Non-pigmented ciliary epithelial cell (primary cell): Measurements from ENCODE around the gene DHFR2.
"Not testable (repeated sequence)": the region's sequence is repeated elsewhere in the genome, so short reads cannot be mapped to it uniquely, and the experiment has no call there.

ENCODE experiments used
- DNase-seq: peaks from one replicate; pipeline ENCODE4 v3.0.0-alpha.2; 2010; ENCODE audit warnings: low read depth

Gene DHFR2

GRCh38 chr3:94062513-94063404, at the start of gene DHFR2, which contains the start of gene NSUN3:
Gene DHFR2 (minus strand): TSS chr3:94062916. CDS start chr3:94061511, 1,405 bp downstream.
Gene NSUN3 (plus strand): TSS chr3:94063061. CDS start chr3:94063127, 66 bp downstream.
- DNase-seq, result peak; percentile 93

GRCh38 chr3:94110854-94111253, 48.1 kb upstream of the DHFR2 start:
- no peak for DNase-seq

GRCh38 chr3:94110232-94110631, 47.5 kb upstream of the DHFR2 start:
- not testable (repeated sequence) for DNase-seq

- DNase-seq, result no peak
Observed at GRCh38 chr3:94106268-94106667, 43.6 kb upstream of the DHFR2 start.

GRCh38 chr3:94101860-94102259, 39.1 kb upstream of the DHFR2 start:
- DNase-seq, result no peak

- DNase-seq, result no peak
Observed at GRCh38 chr3:94099311-94099710, 36.6 kb upstream of the DHFR2 start.

- no peak for DNase-seq
Observed at GRCh38 chr3:94098452-94098851, 35.7 kb upstream of the DHFR2 start.

- no peak for DNase-seq
Observed at GRCh38 chr3:94095111-94095510, 32.4 kb upstream of the DHFR2 start.

GRCh38 chr3:94093151-94093550, 30.4 kb upstream of the DHFR2 start:
- no peak for DNase-seq

- no peak for DNase-seq
Observed at GRCh38 chr3:94092086-94092485, 29.4 kb upstream of the DHFR2 start.

GRCh38 chr3:94089126-94089525, 26.4 kb upstream of the DHFR2 start:
- DNase-seq, result no peak

GRCh38 chr3:94083261-94083660, 20.5 kb upstream of the DHFR2 start:
- DNase-seq, result no peak

- DNase-seq, result no peak
Observed at GRCh38 chr3:94082391-94082937, 19.7 kb upstream of the DHFR2 start.

- DNase-seq, result no peak
Observed at GRCh38 chr3:94081884-94082283, 19.2 kb upstream of the DHFR2 start.

GRCh38 chr3:94080552-94080951, 17.8 kb upstream of the DHFR2 start:
- DNase-seq, result not testable (repeated sequence)

- peak; percentile 27 for DNase-seq
Observed at GRCh38 chr3:94076055-94076454, 13.3 kb upstream of the DHFR2 start.

GRCh38 chr3:94071713-94072284, 9.1 kb upstream of the DHFR2 start:
- no peak for DNase-seq

- DNase-seq, result no peak
Observed at GRCh38 chr3:94070341-94070911, 7.7 kb upstream of the DHFR2 start.

GRCh38 chr3:94069194-94069813, 6.6 kb upstream of the DHFR2 start:
- no peak for DNase-seq

- no peak for DNase-seq
Observed at GRCh38 chr3:94066506-94067500, 4.1 kb upstream of the DHFR2 start.
